Kidney (tissue), 22 donors: ENCODE results near the gene CKMT1A. TPM values are rescaled to one million over a fixed set of nuclear protein-coding genes. Genes with fewer than 3 reads are reported as not detected.
"Not testable (repeated sequence)": the region's sequence is repeated elsewhere in the genome, so short reads cannot be mapped to it uniquely, and the experiment has no call there.

Experiments used
- DNase-seq, 5 donors: peaks; one replicate each; pipeline ENCODE4 v3.0.0-alpha.2; 2013 to 2020
- FAIRE-seq: peaks from 2 replicates; lab custom pipeline; 2012; peaks lifted over from hg19 to GRCh38; lab: Jason Lieb, UNC
- H3K27ac ChIP-seq, 2 donors: one replicate each; pipeline ENCODE4 v1.7.0; 2013; ENCODE audit warnings: low read depth in 2 of 2, low read length in 2 of 2, inconsistent platforms in 1 of 2
- H3K27me3 ChIP-seq: one replicate; pipeline ENCODE4 v1.7.1; 2013; ENCODE audit warnings: low read length, inconsistent platforms; ENCODE audit not compliant: control insufficient read depth, insufficient read depth
- H3K36me3 ChIP-seq, 3 donors: one replicate each; pipeline versions ENCODE4 v1.7.0 to v1.7.1; 2013; ENCODE audit warnings: low read length in 3 of 3, control low read depth in 1 of 3, inconsistent platforms in 1 of 3; ENCODE audit not compliant: insufficient read depth in 3 of 3, control insufficient read depth in 2 of 3
- H3K4me1 ChIP-seq, 3 donors: one replicate each; pipeline versions ENCODE4 v1.7.0 to v1.7.1; 2013; ENCODE audit warnings: low read length in 3 of 3, inconsistent platforms in 1 of 3, low read depth in 1 of 3; ENCODE audit not compliant: control insufficient read depth in 2 of 3, insufficient read depth in 2 of 3
- H3K4me3 ChIP-seq, 3 donors: one replicate each; pipeline versions ENCODE4 v1.7.0 to v1.8.1; 2013; ENCODE audit warnings: low read length in 3 of 3, control low read depth in 1 of 3, inconsistent platforms in 1 of 3
- H3K9ac ChIP-seq, 3 donors: one replicate each; pipeline versions ENCODE4 v1.7.0 to v1.7.1; 2013; ENCODE audit warnings: low read length in 3 of 3, control low read depth in 1 of 3, inconsistent platforms in 1 of 3
- H3K9me3 ChIP-seq, 3 donors: one replicate each; pipeline versions ENCODE4 v1.7.0 to v1.7.1; 2013; ENCODE audit warnings: low read length in 3 of 3, control low read depth in 1 of 3, inconsistent platforms in 1 of 3; ENCODE audit not compliant: control insufficient read depth in 2 of 3, insufficient read depth in 1 of 3
- CTCF ChIP-seq: IDR thresholded peaks from 3 replicates; pipeline ENCODE4 v1.5.1; 2012; ENCODE audit warnings: mild to moderate bottlenecking, moderate library complexity, borderline replicate concordance; ENCODE audit not compliant: insufficient read depth; ENCODE audit errors: extremely low read depth
- intact Hi-C: fragments of 100-400 bp; cut with DNase I; formaldehyde crosslinking; loops from one replicate; pipeline ENCODE4 v1.11.1; 2022
- long read RNA-seq, 10 donors: library from polyadenylated mRNA in 1 of 10; unstranded in 1 of 10; transcript quantifications; one replicate each; pipeline ENCODE4 v2.0.0 and lab custom pipeline, GENCODE V29; 2021 to 2026
- polyA plus RNA-seq: library from polyadenylated mRNA; stranded (reverse); fragments of 350-450 nt; fragmentation: Illumina TruSeq; extraction: RNeasy Lipid Tissue Mini Kit (QIAGEN cat#74804); gene quantifications from one replicate; pipeline ENCODE4 v1.2.3, GENCODE V29; 2014; ENCODE audit warnings: low read depth, low replicate concordance; ENCODE audit not compliant: insufficient read depth
- total RNA-seq: library from RNA; stranded (reverse); fragmentation: NEBNext Ultra II Directional; extraction: Animal tissue kit (Norgen Biotek cat#: 25700); gene quantifications from one replicate; pipeline ENCODE4 v1.2.1, GENCODE V29; 2021
- donor health status: control.
- donor health status: control.
- donor health status: control.
- donor health status: control.
- donor health status: control.
- donor health status: DM: yes; HTN: yes; CAD: no.
- donor health status: Normal renal cell carcinoma (clear cell type).

Gene CKMT1A
- total RNA-seq (15.1 TPM), polyA plus RNA-seq (19.9 TPM)
- long read RNA-seq, donor 1, result 0 reads
- long read RNA-seq, donor 2, result 0 reads
- long read RNA-seq, donor 3, partial matches to known transcripts, result 0 of 1 reads
- long read RNA-seq, donor 3, other reads (novel, unspliced or antisense), result 0 of 1 reads
- long read RNA-seq, donor 4, result 0 reads
- long read RNA-seq, donor 5, result 0 reads
- long read RNA-seq, donor 6, result 0 reads
- long read RNA-seq, donor 7, transcript CKMT1A-204 (10 exons, 1,779 nt), result major isoform, 5 of 17 reads
- long read RNA-seq, donor 7, partial matches to known transcripts, result 8 of 17 reads
- long read RNA-seq, donor 7, other reads (novel, unspliced or antisense), result 3 of 17 reads
- long read RNA-seq, donor 8, result 0 reads
- long read RNA-seq, donor 9, result 0 reads
- long read RNA-seq, donor 10, result 0 reads

- DNase-seq, intact Hi-C loops, H3K36me3 ChIP-seq, H3K9ac ChIP-seq, H3K4me3 ChIP-seq, H3K9me3 ChIP-seq, H3K4me1 ChIP-seq, H3K27me3 ChIP-seq, H3K27ac ChIP-seq, FAIRE-seq: not testable (repeated sequence)
These were observed at the start of gene CKMT1A for GRCh38 chr15:43693148-43694022. CKMT1A (plus strand) TSS chr15:43693859; CDS start chr15:43694051, 192 bp downstream.

GRCh38 chr15:43648649-43649429 lies 44.8 kb upstream of the CKMT1A start, which contains the start of gene CATSPER2:
CATSPER2 (minus strand) TSS chr15:43648844; CDS start chr15:43648061, 783 bp downstream.
- peak in 2 of 5 donors; percentile 3 to 68 for DNase-seq
- H3K4me1 ChIP-seq, result no peaks in the 10 kb centered on the region
- no peak within 1 kb of the TSS for H3K4me3 ChIP-seq
- FAIRE-seq, result no peak
- no peaks in the 10 kb centered on the region for H3K27me3 ChIP-seq
- H3K27ac ChIP-seq, result no peak within 1 kb of the TSS
- intact Hi-C loops, result no loop called here
- no peaks in the 10 kb centered on the region for H3K36me3 ChIP-seq
- TF ChIP-seq CTCF, result no peak
- no peak within 1 kb of the TSS for H3K9ac ChIP-seq
- H3K9me3 ChIP-seq, result no peaks in the 10 kb centered on the region

- H3K36me3 ChIP-seq, DNase-seq, H3K27ac ChIP-seq, H3K27me3 ChIP-seq, H3K4me3 ChIP-seq, H3K4me1 ChIP-seq, H3K9ac ChIP-seq, H3K9me3 ChIP-seq, FAIRE-seq, intact Hi-C loops: not testable (repeated sequence)
These were observed 44.2 kb upstream of the CKMT1A start for GRCh38 chr15:43649430-43649926.

GRCh38 chr15:43659727-43660126 lies 33.9 kb upstream of the CKMT1A start:
- H3K9me3 ChIP-seq, intact Hi-C loops, H3K4me1 ChIP-seq, DNase-seq, FAIRE-seq, H3K36me3 ChIP-seq, H3K27me3 ChIP-seq, H3K27ac ChIP-seq, H3K9ac ChIP-seq, H3K4me3 ChIP-seq: not testable (repeated sequence)

GRCh38 chr15:43662293-43662692 lies 31.4 kb upstream of the CKMT1A start:
- H3K9ac ChIP-seq, H3K27ac ChIP-seq, intact Hi-C loops, H3K27me3 ChIP-seq, FAIRE-seq, DNase-seq, H3K4me3 ChIP-seq, H3K4me1 ChIP-seq, H3K9me3 ChIP-seq, H3K36me3 ChIP-seq: not testable (repeated sequence)

GRCh38 chr15:43663333-43663732 lies 30.3 kb upstream of the CKMT1A start:
- H3K9me3 ChIP-seq, intact Hi-C loops, H3K36me3 ChIP-seq, H3K27ac ChIP-seq, H3K9ac ChIP-seq, H3K27me3 ChIP-seq, H3K4me3 ChIP-seq, DNase-seq, FAIRE-seq, H3K4me1 ChIP-seq: not testable (repeated sequence)
